Measurements from ENCODE around the gene BPIFB3. TPM values are rescaled to one million over a fixed set of nuclear protein-coding genes. Genes with fewer than 3 reads are reported as not detected.
"Not testable (repeated sequence)": the region's sequence is repeated elsewhere in the genome, so short reads cannot be mapped to it uniquely, and the experiment has no call there.

The BPIFB3 gene
- total RNA-seq, 3 donors from 2014 or later (not counting 1 experiment from before 2014, with no cell fraction given), result not detected

DNA sequence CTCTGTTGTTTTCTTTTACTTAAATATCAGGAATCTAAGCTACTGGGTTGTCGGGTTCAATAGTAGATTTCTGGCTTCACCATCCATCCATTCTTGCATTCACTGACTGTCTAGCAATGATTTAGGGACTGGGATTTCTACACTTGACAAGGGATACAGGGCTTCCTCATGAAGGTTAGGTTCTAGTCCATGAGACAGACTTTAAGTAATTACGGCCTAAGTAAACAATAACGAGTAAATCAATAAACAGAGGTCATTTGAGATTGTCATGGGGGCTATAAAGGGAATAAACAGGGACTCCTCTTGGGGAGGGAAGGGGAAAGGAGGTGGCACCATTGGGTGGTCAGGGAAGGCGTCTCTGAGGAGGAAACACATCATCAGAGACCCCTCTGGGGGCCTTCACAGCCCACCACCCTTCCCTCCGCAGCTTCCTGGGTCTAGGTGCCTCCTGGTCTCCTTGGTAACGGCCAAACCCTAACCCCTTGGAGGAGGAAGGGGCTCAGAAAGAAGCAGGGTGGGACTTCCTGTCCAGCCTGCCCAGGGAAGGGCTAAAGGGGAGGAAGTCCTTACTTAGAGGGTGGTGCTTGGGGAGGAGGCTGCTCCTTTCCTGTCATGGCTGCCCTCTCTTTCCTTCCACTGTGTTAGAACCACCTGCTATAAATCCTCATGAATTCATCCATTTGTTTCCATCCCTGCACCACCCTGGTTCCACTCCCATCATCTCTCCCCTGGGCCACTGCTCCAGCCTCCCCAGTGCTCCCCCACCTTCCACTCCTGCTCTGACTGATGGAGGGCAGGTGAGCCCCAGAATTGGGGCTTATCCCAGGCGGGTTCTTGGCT lies 59.1 kb downstream of the BPIFB3 start:
- H3K4me1 ChIP-seq (ENCODE audit: control insufficient read depth, insufficient read depth, low read length), result no peaks in the 10 kb centered on the region
- H3K36me3 ChIP-seq (ENCODE audit: control insufficient read depth, insufficient read depth, low read length), result no peaks in the 10 kb centered on the region
- H3K9me3 ChIP-seq (ENCODE audit: control insufficient read depth, insufficient read depth, low read length), result no peaks in the 10 kb centered on the region
- Mint-ChIP-seq H3K4me3 (no peak overlapping the region), H3K27ac (no peak overlapping the region), H3K27me3 (ENCODE audit: low read depth in 2 of 2) (no peaks in the 10 kb centered on the region), H3K9me3 (no peaks in the 10 kb centered on the region), H3K4me1 (no peaks in the 10 kb centered on the region), H3K36me3 (no peaks in the 10 kb centered on the region)
- intact Hi-C loops (cut with micrococcal nuclease), result no loop called here
- no peaks in the 10 kb centered on the region for H3K27me3 ChIP-seq (ENCODE audit: control insufficient read depth, insufficient read depth, low read length)
- DNase-seq (no peak), ATAC-seq (no peak)
- no peak overlapping the region for H3K4me3 ChIP-seq (ENCODE audit: low read length)
- WGBS (ENCODE audit: insufficient coverage), result 80% methylated on average over 7 of the region's 7 CpGs
- TF ChIP-seq, protein P1, sequence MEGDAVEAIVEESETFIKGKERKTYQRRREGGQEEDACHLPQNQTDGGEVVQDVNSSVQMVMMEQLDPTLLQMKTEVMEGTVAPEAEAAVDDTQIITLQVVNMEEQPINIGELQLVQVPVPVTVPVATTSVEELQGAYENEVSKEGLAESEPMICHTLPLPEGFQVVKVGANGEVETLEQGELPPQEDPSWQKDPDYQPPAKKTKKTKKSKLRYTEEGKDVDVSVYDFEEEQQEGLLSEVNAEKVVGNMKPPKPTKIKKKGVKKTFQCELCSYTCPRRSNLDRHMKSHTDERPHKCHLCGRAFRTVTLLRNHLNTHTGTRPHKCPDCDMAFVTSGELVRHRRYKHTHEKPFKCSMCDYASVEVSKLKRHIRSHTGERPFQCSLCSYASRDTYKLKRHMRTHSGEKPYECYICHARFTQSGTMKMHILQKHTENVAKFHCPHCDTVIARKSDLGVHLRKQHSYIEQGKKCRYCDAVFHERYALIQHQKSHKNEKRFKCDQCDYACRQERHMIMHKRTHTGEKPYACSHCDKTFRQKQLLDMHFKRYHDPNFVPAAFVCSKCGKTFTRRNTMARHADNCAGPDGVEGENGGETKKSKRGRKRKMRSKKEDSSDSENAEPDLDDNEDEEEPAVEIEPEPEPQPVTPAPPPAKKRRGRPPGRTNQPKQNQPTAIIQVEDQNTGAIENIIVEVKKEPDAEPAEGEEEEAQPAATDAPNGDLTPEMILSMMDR (IDR thresholded peaks at IDR 0.05), result no peak
- no peak overlapping the region for H3K27ac ChIP-seq (ENCODE audit: low read length)

DNA sequence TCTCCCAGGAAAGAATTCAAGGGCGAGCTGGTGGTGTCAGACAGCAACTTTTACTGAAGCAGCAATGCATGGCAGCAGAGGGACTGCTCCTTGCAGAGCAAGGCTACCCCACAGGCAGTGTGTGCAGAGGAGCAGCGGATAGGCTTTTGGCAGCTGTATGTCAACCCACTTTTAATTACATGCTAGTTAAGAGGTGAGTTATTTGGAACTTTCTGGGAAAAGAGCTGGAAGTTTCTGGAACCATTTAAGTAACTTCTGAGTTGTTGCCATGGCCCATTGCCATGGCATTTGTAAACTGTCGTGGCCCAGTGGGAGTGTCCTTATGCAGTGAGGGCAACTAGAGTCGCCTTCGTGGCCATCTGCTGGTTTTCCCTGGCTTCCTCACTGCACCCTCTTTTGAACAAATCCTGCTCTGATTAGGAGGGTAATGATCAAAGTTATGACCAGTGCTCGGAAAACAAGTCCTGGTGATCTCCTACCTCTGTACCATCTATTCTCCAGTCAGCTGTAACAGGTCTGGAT lies 59.7 kb downstream of the BPIFB3 start:
- no peaks in the 10 kb centered on the region for H3K4me1 ChIP-seq (ENCODE audit: control insufficient read depth, insufficient read depth, low read length)
- Mint-ChIP-seq H3K4me1 (no peaks in the 10 kb centered on the region), H3K4me3 (no peak overlapping the region), H3K9me3 (no peaks in the 10 kb centered on the region), H3K27me3 (ENCODE audit: low read depth in 2 of 2) (peaks cover 0 to 4% of the 10 kb centered on the region in 2 donors), H3K36me3 (no peaks in the 10 kb centered on the region), H3K27ac (no peak overlapping the region)
- intact Hi-C loops (cut with micrococcal nuclease), result no loop called here
- H3K27me3 ChIP-seq (ENCODE audit: control insufficient read depth, insufficient read depth, low read length), result no peaks in the 10 kb centered on the region
- H3K9me3 ChIP-seq (ENCODE audit: control insufficient read depth, insufficient read depth, low read length), result no peaks in the 10 kb centered on the region
- no peak overlapping the region for H3K27ac ChIP-seq (ENCODE audit: low read length)
- no peak overlapping the region for H3K4me3 ChIP-seq (ENCODE audit: low read length)
- DNase-seq (no peak), ATAC-seq (no peak)
- no peaks in the 10 kb centered on the region for H3K36me3 ChIP-seq (ENCODE audit: control insufficient read depth, insufficient read depth, low read length)
- 90% methylated on average over 6 of the region's 6 CpGs for WGBS (ENCODE audit: insufficient coverage)
- TF ChIP-seq, protein P1 (IDR thresholded peaks at IDR 0.05), result no peak

DNA sequence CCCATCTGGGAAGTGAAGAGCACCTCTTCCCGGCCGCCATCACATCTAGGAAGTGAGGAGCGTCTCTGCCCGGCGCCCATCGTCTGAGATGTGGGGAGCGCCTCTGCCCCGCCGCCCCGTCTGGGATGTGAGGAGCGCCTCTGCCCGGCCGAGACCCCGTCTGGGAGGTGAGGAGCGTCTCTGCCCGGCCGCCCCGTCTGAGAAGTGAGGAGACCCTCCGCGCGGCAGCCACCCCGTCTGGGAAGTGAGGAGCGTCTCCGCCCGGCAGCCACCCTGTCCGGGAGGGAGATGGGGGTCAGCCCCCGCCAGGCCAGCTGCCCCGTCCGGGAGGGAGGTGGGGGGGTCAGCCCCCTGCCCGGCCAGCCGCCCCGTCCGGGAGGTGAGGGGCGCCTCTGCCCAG lies 61.8 kb downstream of the BPIFB3 start:
- peaks cover 0 to 12% of the 10 kb centered on the region in 2 donors for H3K27me3 Mint-ChIP-seq (ENCODE audit: low read depth in 2 of 2)
- DNase-seq; H3K36me3 Mint-ChIP-seq; H3K9me3 Mint-ChIP-seq; H3K27me3 ChIP-seq (ENCODE audit: control insufficient read depth, insufficient read depth, low read length); H3K27ac Mint-ChIP-seq; H3K4me1 Mint-ChIP-seq; H3K4me3 Mint-ChIP-seq; H3K9me3 ChIP-seq (ENCODE audit: control insufficient read depth, insufficient read depth, low read length); H3K36me3 ChIP-seq (ENCODE audit: control insufficient read depth, insufficient read depth, low read length); ATAC-seq; intact Hi-C loops (cut with micrococcal nuclease); H3K4me3 ChIP-seq (ENCODE audit: low read length); H3K4me1 ChIP-seq (ENCODE audit: control insufficient read depth, insufficient read depth, low read length); H3K27ac ChIP-seq (ENCODE audit: low read length): not testable (repeated sequence)
- 96% methylated on average over 21 of the region's 34 CpGs for WGBS (ENCODE audit: insufficient coverage)

DNA sequence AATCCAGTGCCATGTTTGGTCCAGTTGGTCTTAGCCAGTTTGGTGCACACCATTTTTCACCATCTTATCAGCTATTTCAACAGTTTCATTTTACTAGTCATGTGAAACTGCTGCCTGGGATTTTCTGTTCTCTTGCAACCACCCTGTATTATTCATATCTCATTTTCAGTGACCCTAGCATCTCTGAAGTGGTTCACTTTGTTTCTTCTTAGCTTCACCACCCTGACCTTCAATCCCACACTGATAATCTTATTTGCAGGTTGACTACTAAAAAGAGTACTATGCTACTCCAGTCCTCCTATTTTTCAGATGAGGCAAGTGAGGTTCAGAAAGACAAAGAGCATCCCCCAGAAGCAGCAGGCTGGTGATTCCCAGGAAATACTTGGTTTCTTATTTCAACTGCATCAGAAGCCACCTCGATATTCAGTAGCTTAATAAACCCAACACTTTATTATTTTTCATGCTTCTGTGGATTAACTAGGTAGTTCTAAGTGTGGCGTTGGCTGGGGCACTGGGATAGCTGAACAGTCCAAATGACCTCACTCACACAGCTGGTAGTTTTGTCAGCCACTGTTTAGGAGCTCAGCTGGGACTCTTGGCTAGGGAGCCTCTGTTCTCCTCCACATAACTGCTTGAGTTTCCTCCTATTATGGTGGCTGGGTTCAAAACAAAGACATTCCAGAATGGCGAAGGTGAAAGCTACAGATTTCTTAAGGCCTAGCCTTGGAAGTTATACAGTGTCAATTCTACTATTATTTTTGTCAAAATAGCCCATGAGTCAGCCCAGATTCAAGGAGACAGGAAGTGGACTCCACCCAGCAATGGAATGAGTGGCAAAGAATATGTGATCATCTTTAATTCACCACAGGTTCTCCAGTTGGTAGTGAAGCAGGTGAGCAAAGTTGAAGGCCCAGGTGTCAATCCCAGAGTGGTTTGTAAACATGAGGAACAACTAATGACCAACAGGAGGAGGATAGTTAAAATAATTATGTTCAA lies 66.3 kb downstream of the BPIFB3 start:
- intact Hi-C loops (cut with micrococcal nuclease), result no loop called here
- no peaks in the 10 kb centered on the region for H3K36me3 ChIP-seq (ENCODE audit: control insufficient read depth, insufficient read depth, low read length)
- no peak overlapping the region for H3K27ac Mint-ChIP-seq

More for the DNA sequence above, 66.3 kb downstream of the BPIFB3 start:
- no peak for DNase-seq
- Histone ChIP-seq H3K27me3 (ENCODE audit: control insufficient read depth, insufficient read depth, low read length) (no peaks in the 10 kb centered on the region), H3K4me1 (ENCODE audit: control insufficient read depth, insufficient read depth, low read length) (no peaks in the 10 kb centered on the region), H3K9me3 (ENCODE audit: control insufficient read depth, insufficient read depth, low read length) (no peaks in the 10 kb centered on the region), H3K4me3 (ENCODE audit: low read length) (no peak overlapping the region), H3K27ac (ENCODE audit: low read length) (no peak overlapping the region)
- Mint-ChIP-seq H3K27me3 (ENCODE audit: low read depth in 2 of 2) (peaks cover 10 to 33% of the 10 kb centered on the region in 2 donors), H3K36me3 (no peaks in the 10 kb centered on the region), H3K4me1 (peaks cover 0 to 4% of the 10 kb centered on the region in 2 donors), H3K9me3 (no peaks in the 10 kb centered on the region), H3K4me3 (no peak overlapping the region)
- 74% methylated on average over 3 of the region's 3 CpGs for WGBS (ENCODE audit: insufficient coverage)
- no peak for ATAC-seq
- TF ChIP-seq, protein P1 (IDR thresholded peaks at IDR 0.05), result no peak

All from natural killer cell (primary cell).